DND-41 (cell line): ENCODE measurements around the gene GCHFR.

Experiments
- CTCF ChIP-seq: IDR thresholded peaks from 2 replicates; pipeline ENCODE4 v1.5.1; 2012; ENCODE audit warnings: borderline replicate concordance, low read length, moderate library complexity, mild to moderate bottlenecking; ENCODE audit not compliant: poor library complexity, severe bottlenecking; ENCODE audit errors: extremely low read depth
- EZH2 ChIP-seq: IDR thresholded peaks from 3 replicates; pipeline ENCODE4 v1.6.1; 2012; ENCODE audit warnings: borderline replicate concordance, low read depth, mild to moderate bottlenecking, moderate library complexity, low read length, inconsistent platforms; ENCODE audit not compliant: severe bottlenecking

- TF ChIP-seq CTCF = no peak
- TF ChIP-seq EZH2 = no peak
Measured at GRCh38 chr15:40731034-40731433, 32.8 kb upstream of the GCHFR start.
